ENCODE measurements around the gene DYNC2I2.

DNA sequence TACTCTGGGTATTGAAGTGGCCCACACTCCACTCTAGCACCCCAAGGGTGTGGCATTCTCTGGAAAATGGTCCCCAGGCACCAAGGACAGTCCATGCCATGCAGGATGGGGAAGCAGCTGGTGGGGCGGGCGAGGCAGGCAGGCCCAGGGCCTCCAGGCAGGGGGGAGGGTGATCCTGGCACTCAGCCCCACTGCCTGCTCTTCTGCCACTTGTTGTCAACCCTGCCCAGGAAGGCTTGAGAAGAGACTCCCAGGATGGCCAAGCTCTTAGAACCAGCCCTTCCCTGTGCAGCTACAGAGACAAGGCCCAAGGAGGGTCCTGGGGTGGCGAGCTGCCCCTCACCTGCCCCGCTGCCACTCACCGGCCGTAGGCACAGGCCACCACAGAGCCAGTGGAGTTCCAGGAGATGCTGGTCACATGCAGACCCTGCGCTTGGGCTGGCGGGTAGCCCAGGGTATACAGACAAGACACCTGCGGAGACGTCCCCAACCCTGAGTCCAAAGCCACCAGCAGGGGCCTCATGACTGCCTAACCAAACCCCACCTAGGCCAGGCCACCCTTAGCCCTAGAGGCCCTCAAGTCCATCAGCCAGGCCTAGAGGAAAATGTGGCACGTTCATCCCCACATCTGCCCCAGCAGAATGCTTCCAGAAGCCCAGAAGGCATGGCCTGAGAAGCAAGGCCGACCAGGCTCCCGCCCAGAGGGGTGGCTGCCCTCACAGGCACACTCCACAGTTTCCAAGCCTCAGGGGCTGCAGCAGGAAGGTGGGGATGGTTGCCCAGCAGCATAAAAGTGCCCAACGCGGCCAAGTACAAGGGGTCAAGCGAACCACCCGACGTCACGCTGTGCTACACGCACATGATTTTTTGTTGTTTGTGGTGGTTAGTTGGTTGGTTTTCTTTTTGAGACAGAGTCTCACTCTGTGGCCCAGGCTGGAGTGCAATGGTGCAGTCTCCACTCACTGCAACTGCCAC lies 19.8 kb downstream of the DYNC2I2 start:
- TF ChIP-seq, protein P1, sequence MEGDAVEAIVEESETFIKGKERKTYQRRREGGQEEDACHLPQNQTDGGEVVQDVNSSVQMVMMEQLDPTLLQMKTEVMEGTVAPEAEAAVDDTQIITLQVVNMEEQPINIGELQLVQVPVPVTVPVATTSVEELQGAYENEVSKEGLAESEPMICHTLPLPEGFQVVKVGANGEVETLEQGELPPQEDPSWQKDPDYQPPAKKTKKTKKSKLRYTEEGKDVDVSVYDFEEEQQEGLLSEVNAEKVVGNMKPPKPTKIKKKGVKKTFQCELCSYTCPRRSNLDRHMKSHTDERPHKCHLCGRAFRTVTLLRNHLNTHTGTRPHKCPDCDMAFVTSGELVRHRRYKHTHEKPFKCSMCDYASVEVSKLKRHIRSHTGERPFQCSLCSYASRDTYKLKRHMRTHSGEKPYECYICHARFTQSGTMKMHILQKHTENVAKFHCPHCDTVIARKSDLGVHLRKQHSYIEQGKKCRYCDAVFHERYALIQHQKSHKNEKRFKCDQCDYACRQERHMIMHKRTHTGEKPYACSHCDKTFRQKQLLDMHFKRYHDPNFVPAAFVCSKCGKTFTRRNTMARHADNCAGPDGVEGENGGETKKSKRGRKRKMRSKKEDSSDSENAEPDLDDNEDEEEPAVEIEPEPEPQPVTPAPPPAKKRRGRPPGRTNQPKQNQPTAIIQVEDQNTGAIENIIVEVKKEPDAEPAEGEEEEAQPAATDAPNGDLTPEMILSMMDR (IDR thresholded peaks at IDR 0.05; ENCODE audit: low read depth, low read length), result no peak
- TF ChIP-seq POLR2A (IDR thresholded peaks at IDR 0.05; ENCODE audit: extremely low read depth, insufficient read length) (no peak), MYC (IDR thresholded peaks at IDR 0.05; ENCODE audit: low read depth, low read length) (no peak)
